WI38 (cell line): ENCODE results near the gene RNF40.

Source experiments
- H3K4me3 ChIP-seq: 2 replicates; pipeline ENCODE4 v1.5.1; 2011; ENCODE audit warnings: low read depth, mild to moderate bottlenecking, control low read depth, low read length
- TF ChIP-seq, protein P1 (sequence below): IDR thresholded peaks from 2 replicates; pipeline ENCODE4 v1.5.1; 2012; ENCODE audit warnings: low read depth, mild to moderate bottlenecking, control low read depth, low read length

Gene RNF40

DNA sequence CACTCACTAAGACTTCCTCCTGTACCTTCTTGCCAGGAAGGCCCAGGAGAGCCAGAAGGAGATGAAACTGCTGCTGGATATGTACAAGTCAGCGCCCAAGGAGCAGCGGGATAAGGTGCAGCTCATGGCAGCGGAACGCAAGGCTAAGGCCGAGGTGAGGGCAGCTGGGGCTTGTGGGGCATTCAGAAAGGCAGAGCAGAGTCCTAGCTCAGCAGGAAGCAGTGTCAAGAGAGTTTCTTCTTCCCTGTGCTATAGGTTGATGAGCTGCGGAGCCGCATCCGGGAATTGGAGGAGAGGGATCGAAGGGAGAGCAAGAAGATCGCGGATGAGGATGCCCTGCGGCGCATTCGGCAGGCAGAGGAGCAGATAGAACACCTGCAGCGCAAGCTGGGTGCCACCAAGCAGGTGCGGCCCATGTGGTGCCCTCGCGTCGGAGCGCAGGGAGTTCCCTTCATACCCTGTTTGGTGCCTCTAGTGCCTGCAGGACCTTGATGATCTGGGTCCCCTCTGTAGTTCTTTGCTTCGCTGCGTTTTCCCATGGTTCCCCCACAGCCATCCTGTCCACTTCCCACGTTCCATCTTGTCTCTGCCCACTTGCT, 6.6 kb downstream of the RNF40 start:
- TF ChIP-seq, protein P1, sequence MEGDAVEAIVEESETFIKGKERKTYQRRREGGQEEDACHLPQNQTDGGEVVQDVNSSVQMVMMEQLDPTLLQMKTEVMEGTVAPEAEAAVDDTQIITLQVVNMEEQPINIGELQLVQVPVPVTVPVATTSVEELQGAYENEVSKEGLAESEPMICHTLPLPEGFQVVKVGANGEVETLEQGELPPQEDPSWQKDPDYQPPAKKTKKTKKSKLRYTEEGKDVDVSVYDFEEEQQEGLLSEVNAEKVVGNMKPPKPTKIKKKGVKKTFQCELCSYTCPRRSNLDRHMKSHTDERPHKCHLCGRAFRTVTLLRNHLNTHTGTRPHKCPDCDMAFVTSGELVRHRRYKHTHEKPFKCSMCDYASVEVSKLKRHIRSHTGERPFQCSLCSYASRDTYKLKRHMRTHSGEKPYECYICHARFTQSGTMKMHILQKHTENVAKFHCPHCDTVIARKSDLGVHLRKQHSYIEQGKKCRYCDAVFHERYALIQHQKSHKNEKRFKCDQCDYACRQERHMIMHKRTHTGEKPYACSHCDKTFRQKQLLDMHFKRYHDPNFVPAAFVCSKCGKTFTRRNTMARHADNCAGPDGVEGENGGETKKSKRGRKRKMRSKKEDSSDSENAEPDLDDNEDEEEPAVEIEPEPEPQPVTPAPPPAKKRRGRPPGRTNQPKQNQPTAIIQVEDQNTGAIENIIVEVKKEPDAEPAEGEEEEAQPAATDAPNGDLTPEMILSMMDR = no peak
- no peak overlapping the region for H3K4me3 ChIP-seq

DNA sequence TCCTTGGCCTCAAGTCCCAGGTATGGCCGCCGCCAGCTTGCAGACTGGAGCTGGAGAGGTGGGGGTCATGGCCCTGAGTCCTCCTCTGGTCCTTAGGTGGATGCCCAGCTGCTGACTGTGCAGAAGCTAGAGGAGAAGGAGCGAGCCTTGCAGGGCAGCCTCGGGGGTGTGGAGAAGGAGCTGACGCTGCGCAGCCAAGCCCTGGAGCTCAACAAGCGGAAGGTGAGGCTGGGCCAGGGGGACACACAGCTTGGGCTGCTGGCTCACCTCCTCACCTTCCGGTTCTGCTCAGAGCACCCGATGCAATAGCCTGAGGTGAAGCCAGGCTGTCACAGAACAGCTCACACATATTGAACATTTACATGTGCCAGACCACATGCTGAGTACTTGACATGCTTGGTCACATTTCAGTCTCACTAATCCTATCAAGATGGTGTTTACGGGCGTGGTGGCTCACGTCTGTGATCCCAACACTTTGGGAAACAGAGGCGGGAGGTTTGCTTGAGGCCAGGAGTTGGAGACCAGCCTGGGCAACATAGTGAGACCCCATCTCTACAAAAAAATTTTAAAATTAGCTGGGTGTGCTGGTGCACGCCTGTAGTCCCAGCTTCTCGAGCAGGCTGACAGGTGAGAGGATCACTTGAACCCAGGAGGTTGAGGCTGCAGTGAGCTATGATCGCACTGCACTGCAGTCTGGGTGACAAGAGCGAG, 7.4 kb downstream of the RNF40 start:
- TF ChIP-seq, protein P1 = no peak
- H3K4me3 ChIP-seq = no peak overlapping the region

DNA sequence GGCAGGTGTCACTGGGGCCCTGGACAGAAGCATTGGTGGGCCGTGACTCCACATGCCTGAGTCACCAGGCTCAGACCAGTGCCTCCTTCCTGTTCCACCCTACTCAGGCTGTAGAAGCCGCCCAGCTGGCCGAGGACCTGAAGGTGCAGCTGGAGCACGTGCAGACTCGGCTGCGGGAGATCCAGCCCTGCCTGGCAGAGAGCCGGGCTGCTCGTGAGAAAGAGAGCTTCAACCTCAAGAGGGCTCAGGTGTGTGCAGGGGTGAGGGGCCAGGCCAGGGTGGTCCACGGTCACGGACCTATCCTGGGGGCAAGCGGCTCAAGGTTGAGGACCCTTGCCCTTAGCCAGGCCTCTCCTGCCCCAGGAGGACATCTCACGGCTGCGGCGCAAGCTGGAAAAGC, 9.6 kb downstream of the RNF40 start:
- TF ChIP-seq, protein P1 = no peak
- H3K4me3 ChIP-seq = no peak overlapping the region

DNA sequence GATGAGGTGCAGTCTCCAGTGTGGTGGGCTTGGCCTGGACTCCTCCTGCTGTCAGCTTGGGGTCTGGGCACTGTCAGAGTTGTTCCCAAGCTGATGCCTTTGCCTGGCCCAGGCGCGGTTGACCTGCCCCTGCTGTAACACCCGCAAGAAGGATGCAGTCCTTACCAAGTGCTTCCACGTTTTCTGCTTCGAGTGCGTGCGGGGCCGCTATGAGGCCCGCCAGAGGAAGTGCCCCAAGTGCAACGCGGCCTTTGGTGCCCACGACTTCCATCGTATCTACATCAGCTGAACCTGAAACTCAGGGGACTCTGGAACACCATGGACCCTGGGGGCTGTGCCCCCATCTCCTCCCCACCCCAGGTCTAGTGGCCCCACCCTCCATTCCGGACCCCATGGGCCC, 11.7 kb downstream of the RNF40 start:
- H3K4me3 ChIP-seq = no peak overlapping the region
- TF ChIP-seq, protein P1 = no peak

DNA sequence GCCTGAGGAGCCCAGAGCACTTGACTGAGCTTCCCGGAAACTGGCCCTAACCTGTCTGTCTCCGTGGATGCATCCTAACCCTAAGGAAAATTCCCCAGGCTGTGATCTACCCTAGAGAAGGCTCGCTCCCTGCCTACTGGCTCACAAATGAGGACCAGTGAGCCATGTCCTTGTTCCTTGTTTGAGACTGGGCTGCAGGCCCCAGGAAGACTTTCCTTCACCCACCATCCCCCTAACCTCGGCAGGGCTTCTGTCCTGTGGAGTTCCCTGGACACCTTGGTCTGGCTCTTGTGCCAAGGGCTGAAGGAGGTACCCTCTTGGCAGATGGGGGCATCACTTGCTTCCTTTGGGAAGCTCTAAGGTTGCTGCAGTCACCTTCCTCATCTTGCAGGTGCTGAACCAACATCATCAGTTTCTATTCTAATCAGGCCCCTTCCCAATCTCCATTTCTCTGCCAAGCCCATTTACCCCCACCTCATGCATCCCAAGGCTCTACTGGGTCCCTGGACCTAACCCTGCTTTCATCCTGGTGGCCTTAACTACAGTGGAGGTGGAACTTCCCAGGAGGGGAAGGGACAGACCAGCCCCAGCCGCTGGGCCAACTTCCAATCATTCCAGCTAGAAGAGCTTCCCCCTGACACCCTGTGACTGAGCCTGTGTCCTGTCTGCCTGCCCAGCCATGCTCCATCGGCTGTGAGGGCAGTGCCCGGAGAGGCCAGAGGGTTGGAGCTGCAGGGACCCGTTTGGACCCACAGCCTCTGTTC, 12.4 kb downstream of the RNF40 start:
- H3K4me3 ChIP-seq = peak overlapping the region; percentile 72
- TF ChIP-seq, protein P1 = no peak

DNA sequence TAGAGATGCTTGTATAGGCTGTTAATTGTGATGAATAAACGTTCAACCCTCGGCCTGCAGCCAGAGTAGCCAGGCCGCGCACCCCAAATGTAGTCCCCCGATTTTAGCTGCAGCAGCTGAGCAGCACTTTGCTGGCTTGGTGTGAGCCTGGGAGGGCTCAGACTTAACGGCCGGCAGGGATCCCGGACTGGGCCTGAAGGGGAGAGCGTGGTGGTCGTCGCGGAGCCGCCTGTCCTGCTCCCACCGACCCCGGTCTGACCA, 12.9 kb downstream of the RNF40 start:
- H3K4me3 ChIP-seq = peak overlapping the region; percentile 72
- TF ChIP-seq, protein P1 = no peak
